ENCODE data around the gene RGMA.

The RGMA gene

DNA sequence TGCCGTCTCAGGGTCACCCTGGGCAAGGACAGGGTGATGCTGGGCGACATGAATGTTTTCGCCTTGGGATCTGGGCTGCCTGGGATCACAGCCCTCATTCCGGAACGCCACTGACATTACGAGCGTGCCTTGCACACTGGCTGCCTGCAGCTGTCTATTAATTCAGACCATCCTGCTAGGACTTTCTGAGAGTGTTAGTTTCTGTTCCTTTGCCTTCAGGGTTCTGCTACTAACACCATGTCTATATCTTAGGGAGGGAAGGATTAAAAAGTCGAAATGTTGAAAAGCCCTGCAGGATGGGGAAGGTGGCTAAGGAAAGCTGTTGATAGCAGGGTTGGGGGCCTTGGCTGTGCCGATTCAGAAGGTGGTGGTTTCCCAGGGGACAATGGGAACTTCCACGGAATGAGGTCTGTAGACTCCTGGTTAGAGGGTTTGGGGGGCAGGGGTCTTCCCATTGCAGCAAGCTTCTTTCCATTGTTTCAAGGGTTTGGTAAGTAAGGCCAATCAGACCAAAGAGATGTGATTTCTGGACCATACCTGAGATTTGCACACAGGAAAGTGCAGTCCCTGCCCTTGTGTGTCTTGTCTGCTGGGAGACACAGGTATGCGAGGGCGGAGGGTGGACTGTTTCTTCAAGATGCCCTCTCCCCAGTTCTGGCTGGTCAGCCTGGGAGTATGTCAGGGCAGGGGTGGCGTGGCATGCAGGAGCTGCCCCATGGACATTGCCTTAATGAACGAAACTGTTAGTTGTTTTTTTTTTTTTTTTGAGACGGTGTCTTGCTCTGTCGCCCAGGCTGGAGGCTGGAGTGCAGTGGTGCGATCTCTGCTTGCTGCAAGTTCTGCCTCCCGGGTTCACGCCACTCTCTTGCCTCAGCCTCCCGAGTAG, 50.9 kb downstream of the RGMA start:
- no peaks in the 10 kb centered on the region for H3K27me3 ChIP-seq (ENCODE audit: control insufficient read depth, insufficient read depth, low read length)
- no peaks in the 10 kb centered on the region for H3K79me2 ChIP-seq
- no peak overlapping the region for H2AFZ ChIP-seq
- H3K4me1 ChIP-seq: no peaks in the 10 kb centered on the region
- TF ChIP-seq, protein P1, sequence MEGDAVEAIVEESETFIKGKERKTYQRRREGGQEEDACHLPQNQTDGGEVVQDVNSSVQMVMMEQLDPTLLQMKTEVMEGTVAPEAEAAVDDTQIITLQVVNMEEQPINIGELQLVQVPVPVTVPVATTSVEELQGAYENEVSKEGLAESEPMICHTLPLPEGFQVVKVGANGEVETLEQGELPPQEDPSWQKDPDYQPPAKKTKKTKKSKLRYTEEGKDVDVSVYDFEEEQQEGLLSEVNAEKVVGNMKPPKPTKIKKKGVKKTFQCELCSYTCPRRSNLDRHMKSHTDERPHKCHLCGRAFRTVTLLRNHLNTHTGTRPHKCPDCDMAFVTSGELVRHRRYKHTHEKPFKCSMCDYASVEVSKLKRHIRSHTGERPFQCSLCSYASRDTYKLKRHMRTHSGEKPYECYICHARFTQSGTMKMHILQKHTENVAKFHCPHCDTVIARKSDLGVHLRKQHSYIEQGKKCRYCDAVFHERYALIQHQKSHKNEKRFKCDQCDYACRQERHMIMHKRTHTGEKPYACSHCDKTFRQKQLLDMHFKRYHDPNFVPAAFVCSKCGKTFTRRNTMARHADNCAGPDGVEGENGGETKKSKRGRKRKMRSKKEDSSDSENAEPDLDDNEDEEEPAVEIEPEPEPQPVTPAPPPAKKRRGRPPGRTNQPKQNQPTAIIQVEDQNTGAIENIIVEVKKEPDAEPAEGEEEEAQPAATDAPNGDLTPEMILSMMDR (IDR thresholded peaks at IDR 0.05): no peak
- no peaks in the 10 kb centered on the region for H3K36me3 ChIP-seq (ENCODE audit: control insufficient read depth, insufficient read depth, low read length)
- H3K4me3 ChIP-seq (ENCODE audit: low read depth, low read length): no peak overlapping the region
- H3K9me3 ChIP-seq (ENCODE audit: control insufficient read depth, low read length): no peaks in the 10 kb centered on the region
- H3K9ac ChIP-seq: no peak overlapping the region
- no peak overlapping the region for H3K27ac ChIP-seq
- H3K4me2 ChIP-seq (ENCODE audit: low read length): no peak overlapping the region

DNA sequence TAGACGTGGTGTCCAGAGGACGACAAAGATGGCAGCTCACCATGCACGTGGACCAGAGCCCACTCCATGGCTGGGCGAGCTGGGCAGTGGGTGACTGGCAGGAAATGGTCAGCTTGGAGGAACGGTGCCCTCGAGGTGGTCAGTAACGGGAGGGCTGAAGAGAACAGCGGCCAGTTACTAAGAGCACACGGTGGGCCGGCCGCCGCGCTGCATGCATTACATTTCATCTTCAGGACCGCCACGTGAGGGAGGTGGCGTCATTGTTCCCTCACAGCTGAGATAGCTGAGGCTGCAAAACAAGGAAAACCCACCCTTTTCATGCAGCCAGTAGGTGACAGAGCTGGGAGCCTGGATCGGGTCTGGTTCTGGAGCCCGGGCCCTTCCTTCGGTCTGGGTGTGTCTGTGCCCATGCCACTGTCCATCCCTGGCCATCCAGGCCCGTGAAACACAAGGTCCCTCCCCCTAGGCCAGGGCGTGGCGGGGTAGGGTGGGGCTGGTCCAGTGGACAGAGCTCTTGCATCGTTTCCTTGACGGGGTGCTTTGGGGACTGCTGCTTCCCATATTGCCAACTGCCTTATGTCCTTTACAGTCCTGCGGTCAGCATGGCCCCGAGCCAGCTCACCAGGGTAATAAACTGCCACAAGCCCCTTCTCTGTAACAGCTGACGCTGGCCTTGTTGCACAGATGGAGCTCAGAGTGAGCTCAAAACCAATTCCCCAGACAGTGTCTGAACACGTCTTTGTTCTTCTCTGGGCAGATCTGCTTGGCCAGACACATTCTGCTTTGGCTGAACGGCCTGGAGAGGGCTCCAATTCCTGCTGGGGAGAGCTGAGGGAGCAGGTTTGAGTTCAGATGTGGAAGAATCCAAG, 51.8 kb downstream of the RGMA start:
- Histone ChIP-seq H3K4me3 (ENCODE audit: low read depth, low read length) (no peak overlapping the region), H3K27me3 (ENCODE audit: control insufficient read depth, insufficient read depth, low read length) (no peaks in the 10 kb centered on the region), H2AFZ (no peak overlapping the region), H3K9me3 (ENCODE audit: control insufficient read depth, low read length) (no peaks in the 10 kb centered on the region), H3K4me1 (no peaks in the 10 kb centered on the region), H3K4me2 (ENCODE audit: low read length) (no peak overlapping the region), H3K36me3 (ENCODE audit: control insufficient read depth, insufficient read depth, low read length) (no peaks in the 10 kb centered on the region), H3K9ac (no peak overlapping the region), H3K79me2 (no peaks in the 10 kb centered on the region), H3K27ac (no peak overlapping the region)
- TF ChIP-seq, protein P1 (IDR thresholded peaks at IDR 0.05): no peak

DNA sequence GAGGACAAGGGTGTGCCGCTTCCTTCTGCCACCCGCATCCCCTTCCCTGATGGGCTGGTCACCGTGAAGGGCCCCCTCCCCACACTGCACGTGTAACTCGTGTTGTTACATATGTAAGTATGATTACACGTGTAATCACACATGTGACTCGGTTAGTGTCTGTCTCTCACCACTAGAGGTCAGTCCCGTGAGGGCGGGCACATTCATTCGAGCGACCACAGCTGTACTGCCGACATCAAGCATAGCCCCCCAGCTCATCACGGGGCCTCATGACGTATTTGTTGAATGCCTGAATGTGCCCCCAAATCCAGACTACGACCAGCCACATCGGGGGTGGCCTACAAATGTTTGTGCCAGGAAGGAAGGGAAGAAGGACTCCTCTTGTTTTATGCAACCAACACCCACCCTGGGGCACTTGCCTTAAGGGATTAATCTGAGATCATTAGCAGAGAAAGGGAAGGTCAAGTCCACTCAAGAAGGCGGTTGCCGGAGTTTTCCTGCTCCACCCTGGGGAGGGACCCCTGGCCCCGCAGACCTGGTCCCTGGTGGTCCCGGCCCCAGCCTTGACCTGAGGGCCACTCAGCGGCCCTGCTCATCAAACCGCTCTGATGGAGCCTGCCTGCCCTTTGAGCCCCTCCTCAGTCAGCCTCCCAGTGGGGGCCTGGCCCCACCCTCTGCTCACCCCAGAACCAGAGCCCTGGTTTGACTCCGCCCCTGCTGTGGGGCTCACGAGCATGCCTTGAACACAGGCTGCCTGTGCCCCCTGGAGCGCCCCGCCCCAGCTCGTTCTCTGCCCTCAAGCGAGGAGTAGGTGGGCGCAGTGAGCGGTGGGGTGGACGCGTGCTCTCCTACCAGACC, 52.8 kb downstream of the RGMA start:
- Histone ChIP-seq H3K79me2 (no peaks in the 10 kb centered on the region), H3K36me3 (ENCODE audit: control insufficient read depth, insufficient read depth, low read length) (no peaks in the 10 kb centered on the region), H3K9ac (no peak overlapping the region), H3K27ac (no peak overlapping the region), H3K4me3 (ENCODE audit: low read depth, low read length) (no peak overlapping the region), H3K27me3 (ENCODE audit: control insufficient read depth, insufficient read depth, low read length) (no peaks in the 10 kb centered on the region), H3K4me2 (ENCODE audit: low read length) (no peak overlapping the region), H2AFZ (no peak overlapping the region), H3K4me1 (no peaks in the 10 kb centered on the region), H3K9me3 (ENCODE audit: control insufficient read depth, low read length) (no peaks in the 10 kb centered on the region)
- TF ChIP-seq, protein P1 (IDR thresholded peaks at IDR 0.05): peak; percentile 9

DNA sequence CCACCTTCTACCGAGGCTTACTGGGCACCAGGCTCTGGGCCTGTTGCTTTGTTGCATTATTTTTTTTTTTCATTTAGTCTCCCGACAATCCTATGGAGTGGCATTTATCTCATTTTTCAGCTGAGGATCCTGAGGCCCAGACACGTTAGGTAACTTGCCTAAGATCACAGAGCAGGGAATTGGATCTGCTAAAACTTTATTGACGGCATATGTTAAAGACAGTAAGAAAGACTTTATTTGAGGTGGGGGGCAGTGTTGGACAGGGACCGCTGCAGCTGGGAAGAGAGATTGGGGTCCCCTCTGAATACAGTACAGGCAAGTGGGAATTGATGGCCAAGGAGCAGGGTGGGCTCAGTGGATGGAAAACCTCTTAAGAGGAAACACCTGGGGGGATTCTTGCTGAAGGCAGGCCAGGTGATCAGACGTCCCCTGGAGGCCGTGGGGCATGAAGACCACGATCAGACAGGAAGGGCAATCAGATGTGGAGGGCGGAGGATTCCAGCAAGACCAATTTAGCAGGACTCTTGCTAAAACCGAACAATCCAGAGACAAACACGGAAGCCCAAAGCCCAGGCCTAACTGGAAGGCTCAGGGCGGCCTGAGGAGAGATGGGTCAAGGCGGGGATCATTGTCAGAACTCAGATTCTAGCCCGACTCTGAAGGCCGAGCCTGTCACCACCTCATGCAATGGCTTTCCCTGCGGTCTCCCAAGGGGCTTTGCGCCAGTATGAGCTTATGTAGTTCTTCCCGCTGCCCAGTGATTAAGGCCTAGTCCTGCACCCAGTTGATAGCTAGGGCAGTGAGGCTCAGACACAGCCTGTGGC, 53.7 kb downstream of the RGMA start:
- no peak overlapping the region for H3K4me3 ChIP-seq (ENCODE audit: low read depth, low read length)
- TF ChIP-seq, protein P1 (IDR thresholded peaks at IDR 0.05): no peak
- H3K9me3 ChIP-seq (ENCODE audit: control insufficient read depth, low read length): no peaks in the 10 kb centered on the region

More for the DNA sequence above, 53.7 kb downstream of the RGMA start:
- no peaks in the 10 kb centered on the region for H3K4me1 ChIP-seq
- no peak overlapping the region for H3K9ac ChIP-seq
- H3K4me2 ChIP-seq (ENCODE audit: low read length): no peak overlapping the region
- H3K27me3 ChIP-seq (ENCODE audit: control insufficient read depth, insufficient read depth, low read length): no peaks in the 10 kb centered on the region
- no peak overlapping the region for H3K27ac ChIP-seq
- no peaks in the 10 kb centered on the region for H3K79me2 ChIP-seq
- no peaks in the 10 kb centered on the region for H3K36me3 ChIP-seq (ENCODE audit: control insufficient read depth, insufficient read depth, low read length)
- H2AFZ ChIP-seq: no peak overlapping the region

All from parathyroid adenoma (tissue), 2 donors.